Hematopoietic multipotent progenitor cell treated with erythropoietin and hydrocortisone succinate and interleukin-3 and kit ligand, for 4 days (in vitro differentiated cells): Measurements from ENCODE around the gene TIGAR.
A peak's percentile ranks its signal among the peaks of the same experiment; 100 is the strongest.

Experiments
- DNase-seq: peaks from one replicate; pipeline ENCODE4 v3.0.0-alpha.2; 2015

Gene TIGAR

GRCh38 chr12:4320853-4321701 lies at the start of gene TIGAR:
Gene TIGAR (plus strand): TSS chr12:4321213. CDS start chr12:4321272, 59 bp downstream.
- peak; percentile 97 for DNase-seq

GRCh38 chr12:4271717-4272423 lies 49.1 kb upstream of the TIGAR start:
- DNase-seq: peak; percentile 98

GRCh38 chr12:4272424-4273272 lies 48.4 kb upstream of the TIGAR start:
- peak; percentile 91 for DNase-seq

GRCh38 chr12:4273273-4273651 lies 47.8 kb upstream of the TIGAR start:
- no peak for DNase-seq

- peak; percentile 97 for DNase-seq
These were observed 47.2 kb upstream of the TIGAR start, which contains the start of gene CCND2 for GRCh38 chr12:4273652-4274395. Gene CCND2 (plus strand): TSS chr12:4273762. CDS start chr12:4274041, 279 bp downstream.

GRCh38 chr12:4274396-4275015 lies 46.5 kb upstream of the TIGAR start:
- peak; percentile 59 for DNase-seq

- DNase-seq: peak; percentile 59
These were observed 45.8 kb upstream of the TIGAR start for GRCh38 chr12:4275016-4275869.

- no peak for DNase-seq
These were observed 45.1 kb upstream of the TIGAR start for GRCh38 chr12:4275870-4276301.

GRCh38 chr12:4276524-4277204 lies 44.3 kb upstream of the TIGAR start:
- peak; percentile 96 for DNase-seq

GRCh38 chr12:4277205-4277543 lies 43.8 kb upstream of the TIGAR start:
- no peak for DNase-seq

GRCh38 chr12:4277857-4278256 lies 43.2 kb upstream of the TIGAR start:
- DNase-seq: no peak

GRCh38 chr12:4278329-4279197 lies 42.5 kb upstream of the TIGAR start:
- peak; percentile 66 for DNase-seq

GRCh38 chr12:4279198-4279690 lies 41.8 kb upstream of the TIGAR start:
- no peak for DNase-seq

GRCh38 chr12:4280351-4281163 lies 40.5 kb upstream of the TIGAR start:
- no peak for DNase-seq

- DNase-seq: no peak
These were observed 39.8 kb upstream of the TIGAR start for GRCh38 chr12:4281173-4281654.

GRCh38 chr12:4282103-4282891 lies 38.7 kb upstream of the TIGAR start:
- no peak for DNase-seq

GRCh38 chr12:4282892-4283511 lies 38.0 kb upstream of the TIGAR start:
- DNase-seq: no peak
